PC-9 (cell line): ENCODE results near the gene ACTR5.

ENCODE experiments used
- EZH2 ChIP-seq: fragments of 200-600 bp; sonication (generic); IDR thresholded peaks from 2 replicates; pipeline ENCODE4 v1.8.0; 2017; ENCODE audit warnings: antibody characterized with exemption, low read depth
- TF ChIP-seq, protein P1 (sequence below): fragments of 200-600 bp; sonication (generic); conservative IDR thresholded peaks from 2 replicates; pipeline ENCODE4 v1.6.1; 2017; ENCODE audit warnings: mixed run types, antibody characterized with exemption, mild to moderate bottlenecking, moderate library complexity

- TF ChIP-seq, protein P1, sequence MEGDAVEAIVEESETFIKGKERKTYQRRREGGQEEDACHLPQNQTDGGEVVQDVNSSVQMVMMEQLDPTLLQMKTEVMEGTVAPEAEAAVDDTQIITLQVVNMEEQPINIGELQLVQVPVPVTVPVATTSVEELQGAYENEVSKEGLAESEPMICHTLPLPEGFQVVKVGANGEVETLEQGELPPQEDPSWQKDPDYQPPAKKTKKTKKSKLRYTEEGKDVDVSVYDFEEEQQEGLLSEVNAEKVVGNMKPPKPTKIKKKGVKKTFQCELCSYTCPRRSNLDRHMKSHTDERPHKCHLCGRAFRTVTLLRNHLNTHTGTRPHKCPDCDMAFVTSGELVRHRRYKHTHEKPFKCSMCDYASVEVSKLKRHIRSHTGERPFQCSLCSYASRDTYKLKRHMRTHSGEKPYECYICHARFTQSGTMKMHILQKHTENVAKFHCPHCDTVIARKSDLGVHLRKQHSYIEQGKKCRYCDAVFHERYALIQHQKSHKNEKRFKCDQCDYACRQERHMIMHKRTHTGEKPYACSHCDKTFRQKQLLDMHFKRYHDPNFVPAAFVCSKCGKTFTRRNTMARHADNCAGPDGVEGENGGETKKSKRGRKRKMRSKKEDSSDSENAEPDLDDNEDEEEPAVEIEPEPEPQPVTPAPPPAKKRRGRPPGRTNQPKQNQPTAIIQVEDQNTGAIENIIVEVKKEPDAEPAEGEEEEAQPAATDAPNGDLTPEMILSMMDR = no peak
- no peak for TF ChIP-seq EZH2
Measured at GRCh38 chr20:38812709-38813573, 64.7 kb downstream of the ACTR5 start.
